ENCODE results near the gene GTF2H4. TPM values are rescaled to one million over a fixed set of nuclear protein-coding genes. Genes with fewer than 3 reads are reported as not detected.

Gene GTF2H4
- total and polyA plus RNA-seq, 2 experiments from 2014 or later: 13.6 to 15.2 TPM

DNA sequence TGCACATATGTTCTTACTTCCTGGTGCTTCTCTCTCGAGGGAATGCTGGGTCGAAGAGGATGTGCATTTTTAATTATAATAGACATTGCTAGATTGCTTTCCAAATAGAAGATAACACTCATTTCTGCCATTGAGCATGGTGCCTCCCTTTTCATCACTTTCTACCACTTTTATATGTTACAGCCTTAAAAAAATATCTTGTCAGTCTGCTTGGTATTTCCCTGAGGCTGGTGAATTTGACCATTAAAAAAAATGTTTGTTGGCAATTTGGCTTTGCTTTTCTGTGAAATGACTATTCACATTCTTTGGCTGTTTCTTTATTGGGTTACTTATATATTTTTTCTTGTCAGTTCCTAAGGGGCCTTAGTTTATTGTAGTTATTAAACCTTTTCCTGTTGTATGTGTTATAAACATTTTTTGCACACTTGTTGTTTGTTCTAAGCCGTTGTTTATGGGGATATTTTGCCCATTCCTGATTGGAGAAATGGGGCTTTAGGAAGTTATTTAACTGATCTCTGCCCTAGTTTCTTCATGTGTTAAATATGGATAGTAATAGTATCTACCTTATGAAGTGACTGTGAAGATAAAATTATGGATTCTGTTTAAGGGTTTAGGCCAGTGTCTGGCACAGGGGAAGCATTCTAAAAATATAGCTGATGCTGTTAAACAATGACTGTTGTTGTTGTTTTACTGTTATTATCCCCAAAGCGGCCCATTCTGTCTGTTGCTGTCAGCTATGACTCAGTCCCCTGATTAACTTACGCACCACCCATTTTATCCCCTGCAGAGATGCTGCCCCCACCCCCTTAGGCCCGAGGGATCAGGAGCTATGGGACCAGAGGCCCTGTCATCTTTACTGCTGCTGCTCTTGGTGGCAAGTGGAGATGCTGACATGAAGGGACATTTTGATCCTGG is 19.8 kb upstream of the GTF2H4 start:
- no peaks in the 10 kb centered on the region for H3K9me3 ChIP-seq (ENCODE audit: low read depth)
- H3K4me1 ChIP-seq (ENCODE audit: insufficient read depth): peaks cover 23% of the 10 kb centered on the region
- no peak for TF ChIP-seq EZH2 (IDR thresholded peaks at IDR 0.05; ENCODE audit: borderline replicate concordance)
- TF ChIP-seq, protein P1, sequence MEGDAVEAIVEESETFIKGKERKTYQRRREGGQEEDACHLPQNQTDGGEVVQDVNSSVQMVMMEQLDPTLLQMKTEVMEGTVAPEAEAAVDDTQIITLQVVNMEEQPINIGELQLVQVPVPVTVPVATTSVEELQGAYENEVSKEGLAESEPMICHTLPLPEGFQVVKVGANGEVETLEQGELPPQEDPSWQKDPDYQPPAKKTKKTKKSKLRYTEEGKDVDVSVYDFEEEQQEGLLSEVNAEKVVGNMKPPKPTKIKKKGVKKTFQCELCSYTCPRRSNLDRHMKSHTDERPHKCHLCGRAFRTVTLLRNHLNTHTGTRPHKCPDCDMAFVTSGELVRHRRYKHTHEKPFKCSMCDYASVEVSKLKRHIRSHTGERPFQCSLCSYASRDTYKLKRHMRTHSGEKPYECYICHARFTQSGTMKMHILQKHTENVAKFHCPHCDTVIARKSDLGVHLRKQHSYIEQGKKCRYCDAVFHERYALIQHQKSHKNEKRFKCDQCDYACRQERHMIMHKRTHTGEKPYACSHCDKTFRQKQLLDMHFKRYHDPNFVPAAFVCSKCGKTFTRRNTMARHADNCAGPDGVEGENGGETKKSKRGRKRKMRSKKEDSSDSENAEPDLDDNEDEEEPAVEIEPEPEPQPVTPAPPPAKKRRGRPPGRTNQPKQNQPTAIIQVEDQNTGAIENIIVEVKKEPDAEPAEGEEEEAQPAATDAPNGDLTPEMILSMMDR (IDR thresholded peaks at IDR 0.05; ENCODE audit: poor library complexity): no peak
- no peak for TF ChIP-seq EZH2phosphoT487 (IDR thresholded peaks at IDR 0.05; ENCODE audit: low read depth, severe bottlenecking, unreplicated experiment)
- no peak overlapping the region for H2AFZ ChIP-seq
- no peaks in the 10 kb centered on the region for H3K9me2 ChIP-seq (replicated peaks; ENCODE audit: insufficient read depth)
- no peaks in the 10 kb centered on the region for H3K27me3 ChIP-seq
- H3K27ac ChIP-seq: no peak overlapping the region
- H3K4me3 ChIP-seq: no peak overlapping the region
- H3K79me2 ChIP-seq: peaks cover 68% of the 10 kb centered on the region
- WGBS (ENCODE audit: low lambda C conversion rate, missing lambda C conversion rate): 68% methylated on average over 6 of the region's 6 CpGs
- peaks cover 36% of the 10 kb centered on the region for H4K20me1 ChIP-seq (ENCODE audit: insufficient read depth, poor library complexity, severe bottlenecking)
- no peak overlapping the region for H3K4me2 ChIP-seq
- DNase-seq (ENCODE audit: low spot score): no peak
- no peaks in the 10 kb centered on the region for H3K36me3 ChIP-seq (replicated peaks; ENCODE audit: insufficient read depth, low read depth)

DNA sequence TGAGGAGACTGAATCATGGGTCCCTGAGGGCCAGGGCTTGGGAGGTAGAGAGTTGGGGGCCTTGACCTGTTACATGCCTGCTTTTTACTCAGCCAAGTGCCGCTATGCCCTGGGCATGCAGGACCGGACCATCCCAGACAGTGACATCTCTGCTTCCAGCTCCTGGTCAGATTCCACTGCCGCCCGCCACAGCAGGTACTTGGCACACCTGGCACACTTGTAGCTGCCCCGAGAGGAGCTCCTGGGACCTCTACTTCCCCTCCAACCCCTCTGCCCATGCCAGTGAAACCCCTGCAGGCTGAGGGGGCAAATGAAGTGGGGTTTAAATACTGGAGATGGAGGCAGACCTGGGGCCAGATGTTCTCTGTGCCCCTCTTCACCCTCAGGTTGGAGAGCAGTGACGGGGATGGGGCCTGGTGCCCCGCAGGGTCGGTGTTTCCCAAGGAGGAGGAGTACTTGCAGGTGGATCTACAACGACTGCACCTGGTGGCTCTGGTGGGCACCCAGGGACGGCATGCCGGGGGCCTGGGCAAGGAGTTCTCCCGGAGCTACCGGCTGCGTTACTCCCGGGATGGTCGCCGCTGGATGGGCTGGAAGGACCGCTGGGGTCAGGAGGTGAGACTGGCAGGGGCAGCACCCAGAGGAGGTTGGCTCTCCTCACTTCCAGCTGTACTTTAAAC is 19.1 kb upstream of the GTF2H4 start:
- H3K4me1 ChIP-seq (ENCODE audit: insufficient read depth): peaks cover 17% of the 10 kb centered on the region
- H3K27ac ChIP-seq: no peak overlapping the region

DNA sequence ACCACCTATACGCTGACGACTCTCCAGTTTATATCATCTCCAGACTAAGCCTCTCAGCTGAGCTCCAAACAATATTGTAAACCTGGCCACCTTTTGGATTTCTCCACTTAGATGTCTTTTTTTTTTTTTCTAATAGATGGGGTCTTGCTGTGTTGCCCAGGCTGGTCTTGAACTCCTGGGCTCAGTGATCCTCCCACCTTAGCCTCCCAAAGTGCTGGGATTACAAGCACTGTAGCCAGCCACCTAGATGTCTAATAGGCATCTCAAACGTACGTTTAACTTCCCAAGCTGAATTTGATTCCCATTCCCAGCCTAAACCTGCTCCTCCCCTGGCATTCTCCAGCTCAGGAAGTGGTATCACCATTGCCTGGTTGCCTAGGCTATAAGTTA is 18.5 kb upstream of the GTF2H4 start:
- WGBS (ENCODE audit: low lambda C conversion rate, missing lambda C conversion rate): 92% methylated on average over 4 of the region's 4 CpGs
- H3K27ac ChIP-seq: no peak overlapping the region

More for the DNA sequence above, 19.1 kb upstream of the GTF2H4 start:
- H2AFZ ChIP-seq: no peak overlapping the region
- no peaks in the 10 kb centered on the region for H3K9me2 ChIP-seq (replicated peaks; ENCODE audit: insufficient read depth)
- no peaks in the 10 kb centered on the region for H3K36me3 ChIP-seq (replicated peaks; ENCODE audit: insufficient read depth, low read depth)
- H4K20me1 ChIP-seq (ENCODE audit: insufficient read depth, poor library complexity, severe bottlenecking): peaks cover 36% of the 10 kb centered on the region
- H3K4me2 ChIP-seq: no peak overlapping the region
- H3K9me3 ChIP-seq (ENCODE audit: low read depth): no peaks in the 10 kb centered on the region
- 98% methylated on average over 18 of the region's 18 CpGs for WGBS (ENCODE audit: low lambda C conversion rate, missing lambda C conversion rate)
- no peak for TF ChIP-seq EZH2phosphoT487 (IDR thresholded peaks at IDR 0.05; ENCODE audit: low read depth, severe bottlenecking, unreplicated experiment)
- TF ChIP-seq, protein P1 (IDR thresholded peaks at IDR 0.05; ENCODE audit: poor library complexity): no peak
- TF ChIP-seq EZH2 (IDR thresholded peaks at IDR 0.05; ENCODE audit: borderline replicate concordance): no peak
- H3K4me3 ChIP-seq: no peak overlapping the region
- no peaks in the 10 kb centered on the region for H3K27me3 ChIP-seq
- H3K79me2 ChIP-seq: peaks cover 66% of the 10 kb centered on the region
- DNase-seq (ENCODE audit: low spot score): no peak

More for the DNA sequence above, 18.5 kb upstream of the GTF2H4 start:
- H3K4me1 ChIP-seq (ENCODE audit: insufficient read depth): peaks cover 17% of the 10 kb centered on the region
- no peaks in the 10 kb centered on the region for H3K9me2 ChIP-seq (replicated peaks; ENCODE audit: insufficient read depth)
- H4K20me1 ChIP-seq (ENCODE audit: insufficient read depth, poor library complexity, severe bottlenecking): peaks cover 36% of the 10 kb centered on the region
- TF ChIP-seq EZH2phosphoT487 (IDR thresholded peaks at IDR 0.05; ENCODE audit: low read depth, severe bottlenecking, unreplicated experiment): no peak
- TF ChIP-seq, protein P1 (IDR thresholded peaks at IDR 0.05; ENCODE audit: poor library complexity): no peak
- no peak for TF ChIP-seq EZH2 (IDR thresholded peaks at IDR 0.05; ENCODE audit: borderline replicate concordance)
- no peak overlapping the region for H2AFZ ChIP-seq
- no peak overlapping the region for H3K4me2 ChIP-seq
- no peaks in the 10 kb centered on the region for H3K27me3 ChIP-seq
- DNase-seq (ENCODE audit: low spot score): no peak
- no peaks in the 10 kb centered on the region for H3K9me3 ChIP-seq (ENCODE audit: low read depth)
- peaks cover 65% of the 10 kb centered on the region for H3K79me2 ChIP-seq
- no peaks in the 10 kb centered on the region for H3K36me3 ChIP-seq (replicated peaks; ENCODE audit: insufficient read depth, low read depth)
- H3K4me3 ChIP-seq: no peak overlapping the region

Data from hepatocyte (in vitro differentiated cells).